Stimulated activated CD8-positive, alpha-beta memory T cell treated with anti-CD3 and anti-CD28 coated beads, Interleukin-7, amount 100 ng/mL, for 48 hours (primary cell): ENCODE measurements around the gene PCDHB9.
"Not testable (repeated sequence)": the region's sequence is repeated elsewhere in the genome, so short reads cannot be mapped to it uniquely, and the experiment has no call there.

Source experiments
- DNase-seq, 2 donors: peaks; one replicate each; pipeline ENCODE4 v3.0.0-alpha.2; 2020; ENCODE audit warnings: low read depth in 1 of 2; ENCODE audit errors: extremely low read depth in 1 of 2

PCDHB9 gene

DNA sequence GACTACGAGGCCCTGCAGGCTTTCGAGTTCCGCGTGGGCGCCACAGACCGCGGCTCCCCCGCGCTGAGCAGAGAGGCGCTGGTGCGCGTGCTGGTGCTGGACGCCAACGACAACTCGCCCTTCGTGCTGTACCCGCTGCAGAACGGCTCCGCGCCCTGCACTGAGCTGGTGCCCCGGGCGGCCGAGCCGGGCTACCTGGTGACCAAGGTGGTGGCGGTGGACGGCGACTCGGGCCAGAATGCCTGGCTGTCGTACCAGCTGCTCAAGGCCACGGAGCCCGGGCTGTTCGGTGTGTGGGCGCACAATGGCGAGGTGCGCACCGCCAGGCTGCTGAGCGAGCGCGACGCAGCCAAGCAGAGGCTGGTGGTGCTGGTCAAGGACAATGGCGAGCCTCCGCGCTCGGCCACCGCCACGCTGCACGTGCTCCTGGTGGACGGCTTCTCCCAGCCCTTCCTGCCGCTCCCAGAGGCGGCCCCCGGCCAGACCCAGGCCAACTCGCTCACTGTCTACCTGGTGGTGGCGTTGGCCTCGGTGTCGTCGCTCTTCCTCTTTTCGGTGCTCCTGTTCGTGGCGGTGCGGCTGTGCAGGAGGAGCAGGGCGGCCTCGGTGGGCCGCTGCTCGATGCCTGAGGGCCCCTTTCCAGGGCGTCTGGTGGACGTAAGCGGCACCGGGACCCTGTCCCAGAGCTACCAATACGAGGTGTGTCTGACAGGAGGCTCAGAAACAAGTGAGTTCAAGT lies 2.7 kb upstream of the PCDHB9 start:
- DNase-seq: not testable (repeated sequence)

DNA sequence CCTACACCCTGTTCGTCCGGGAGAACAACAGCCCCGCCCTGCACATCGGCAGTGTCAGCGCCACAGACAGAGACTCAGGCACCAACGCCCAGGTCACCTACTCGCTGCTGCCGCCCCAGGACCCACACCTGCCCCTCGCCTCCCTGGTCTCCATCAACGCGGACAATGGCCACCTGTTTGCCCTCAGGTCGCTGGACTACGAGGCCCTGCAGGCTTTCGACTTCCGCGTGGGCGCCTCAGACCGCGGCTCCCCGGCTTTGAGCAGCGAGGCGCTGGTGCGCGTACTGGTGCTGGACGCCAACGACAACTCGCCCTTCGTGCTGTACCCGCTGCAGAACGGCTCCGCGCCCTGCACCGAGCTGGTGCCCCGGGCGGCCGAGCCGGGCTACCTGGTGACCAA lies 1.7 kb downstream of the PCDHB9 start:
- not testable (repeated sequence) for DNase-seq

DNA sequence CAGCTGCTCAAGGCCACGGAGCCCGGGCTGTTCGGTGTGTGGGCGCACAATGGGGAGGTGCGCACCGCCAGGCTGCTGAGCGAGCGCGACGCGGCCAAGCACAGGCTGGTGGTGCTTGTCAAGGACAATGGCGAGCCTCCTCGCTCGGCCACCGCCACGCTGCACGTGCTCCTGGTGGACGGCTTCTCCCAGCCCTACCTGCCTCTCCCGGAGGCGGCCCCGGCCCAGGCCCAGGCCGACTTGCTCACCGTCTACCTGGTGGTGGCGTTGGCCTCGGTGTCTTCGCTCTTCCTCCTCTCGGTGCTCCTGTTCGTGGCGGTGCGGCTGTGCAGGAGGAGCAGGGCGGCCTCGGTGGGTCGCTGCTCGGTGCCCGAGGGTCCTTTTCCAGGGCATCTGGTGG lies 2.2 kb downstream of the PCDHB9 start:
- not testable (repeated sequence) for DNase-seq

DNA sequence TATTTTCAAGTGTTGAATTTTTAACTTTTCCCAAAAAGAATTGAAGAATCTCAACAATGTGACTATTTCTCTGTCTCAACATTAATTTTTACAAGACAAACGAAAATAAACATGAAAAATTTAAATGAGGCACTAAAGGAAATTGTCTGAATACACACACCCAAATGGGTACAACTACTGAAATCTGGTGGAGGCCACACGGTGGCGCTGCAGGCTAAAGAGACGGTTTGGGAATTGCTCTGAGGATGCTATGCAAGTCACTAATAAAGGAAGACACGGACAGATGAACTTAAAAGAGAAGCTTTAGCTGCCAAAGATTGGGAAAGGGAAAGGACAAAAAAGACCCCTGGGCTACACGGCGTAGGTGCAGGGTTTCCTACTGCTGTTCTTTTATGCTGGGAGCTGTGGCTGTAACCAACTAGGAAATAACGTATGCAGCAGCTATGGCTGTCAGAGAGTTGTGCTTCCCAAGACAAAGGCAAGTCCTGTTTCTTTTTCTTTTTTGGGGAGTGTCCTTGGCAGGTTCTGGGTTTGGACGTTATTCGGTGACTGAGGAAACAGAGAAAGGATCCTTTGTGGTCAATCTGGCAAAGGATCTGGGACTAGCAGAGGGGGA lies 5.3 kb downstream of the PCDHB9 start, which contains the start of gene PCDHB10:
TSS of gene PCDHB10 (plus strand) at position 244 of the 616 bp plus-strand sequence. CDS start at position 444, 200 bp downstream.
- no peak for DNase-seq

DNA sequence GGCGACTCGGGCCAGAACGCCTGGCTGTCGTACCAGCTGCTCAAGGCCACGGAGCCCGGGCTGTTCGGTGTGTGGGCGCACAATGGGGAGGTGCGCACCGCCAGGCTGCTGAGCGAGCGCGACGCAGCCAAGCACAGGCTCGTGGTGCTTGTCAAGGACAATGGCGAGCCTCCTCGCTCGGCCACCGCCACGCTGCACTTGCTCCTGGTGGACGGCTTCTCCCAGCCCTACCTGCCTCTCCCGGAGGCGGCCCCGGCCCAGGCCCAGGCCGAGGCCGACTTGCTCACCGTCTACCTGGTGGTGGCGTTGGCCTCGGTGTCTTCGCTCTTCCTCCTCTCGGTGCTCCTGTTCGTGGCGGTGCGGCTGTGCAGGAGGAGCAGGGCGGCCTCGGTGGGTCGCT lies 7.4 kb downstream of the PCDHB9 start:
- not testable (repeated sequence) for DNase-seq

DNA sequence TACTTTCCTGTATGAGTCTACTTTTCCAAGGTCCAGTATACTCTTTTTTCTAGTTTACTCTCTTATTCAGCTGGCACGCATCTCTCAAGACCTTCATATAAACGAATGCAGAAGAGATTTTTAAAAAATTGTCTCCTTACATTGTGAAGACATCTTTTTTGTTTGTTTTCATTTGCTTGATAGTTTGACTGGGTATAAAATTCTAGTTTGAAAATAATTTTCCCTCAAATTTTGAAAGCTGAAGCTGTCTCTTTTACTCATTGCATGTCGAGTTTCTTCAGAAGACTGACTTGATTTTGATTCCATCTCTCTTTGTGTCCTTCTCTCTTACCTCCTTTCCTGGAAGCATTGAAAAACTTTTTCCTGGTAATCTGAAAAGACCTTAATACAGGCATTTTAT lies 9.4 kb downstream of the PCDHB9 start:
- no peak for DNase-seq

DNA sequence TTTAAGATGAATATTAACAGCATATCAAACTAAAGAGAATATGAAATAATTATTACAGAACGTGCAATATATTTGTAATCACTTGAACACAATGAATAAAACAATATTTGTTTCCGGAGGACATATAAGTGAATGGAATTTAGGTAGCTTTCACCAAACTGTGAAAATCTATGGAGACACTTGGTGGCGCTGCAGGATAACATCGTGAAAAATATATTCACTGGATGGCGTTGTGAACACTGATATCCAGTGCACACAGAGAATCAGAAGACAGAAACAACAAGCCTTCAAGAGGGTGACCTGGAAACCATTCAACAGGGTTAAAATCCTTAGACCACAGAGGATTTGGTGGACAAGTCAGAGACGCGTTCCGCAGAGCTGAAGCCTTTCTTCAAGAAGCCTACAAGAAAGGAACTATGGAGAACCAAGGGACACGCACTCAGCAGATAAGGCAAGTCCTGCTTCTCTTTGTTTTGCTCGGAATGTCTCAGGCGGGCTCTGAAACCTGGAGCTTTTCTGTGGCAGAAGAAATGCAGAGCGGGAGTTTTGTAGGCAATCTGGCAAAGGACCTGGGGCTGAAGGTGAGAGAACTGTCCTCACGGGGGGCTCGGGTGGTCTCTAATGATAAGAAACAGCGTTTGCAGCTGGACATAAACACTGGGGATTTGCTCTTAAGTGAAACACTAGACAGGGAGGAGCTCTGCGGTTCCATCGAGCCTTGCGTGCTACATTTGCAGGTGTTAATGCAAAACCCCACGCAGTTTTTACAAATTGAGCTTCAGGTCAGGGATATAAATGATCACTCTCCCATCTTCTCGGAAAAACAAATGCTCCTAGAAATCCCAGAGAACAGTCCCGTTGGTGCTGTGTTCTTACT lies 12.6 kb downstream of the PCDHB9 start, which contains the start of gene PCDHB11:
TSS of gene PCDHB11 (plus strand) at position 269 of the 877 bp plus-strand sequence. CDS start at position 417, 148 bp downstream.
- no peak for DNase-seq

DNA sequence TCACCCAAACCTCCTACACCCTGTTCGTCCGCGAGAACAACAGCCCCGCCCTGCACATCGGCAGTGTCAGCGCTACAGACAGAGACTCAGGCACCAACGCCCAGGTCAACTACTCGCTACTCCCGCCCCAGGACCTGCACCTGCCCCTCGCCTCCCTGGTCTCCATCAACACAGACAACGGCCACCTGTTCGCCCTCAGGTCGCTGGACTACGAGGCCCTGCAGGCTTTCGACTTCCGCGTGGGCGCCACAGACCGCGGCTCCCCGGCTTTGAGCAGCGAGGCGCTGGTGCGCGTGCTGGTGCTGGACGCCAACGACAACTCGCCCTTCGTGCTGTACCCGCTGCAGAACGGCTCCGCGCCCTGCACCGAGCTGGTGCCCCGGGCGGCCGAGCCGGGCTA lies 14.2 kb downstream of the PCDHB9 start:
- DNase-seq: not testable (repeated sequence)

DNA sequence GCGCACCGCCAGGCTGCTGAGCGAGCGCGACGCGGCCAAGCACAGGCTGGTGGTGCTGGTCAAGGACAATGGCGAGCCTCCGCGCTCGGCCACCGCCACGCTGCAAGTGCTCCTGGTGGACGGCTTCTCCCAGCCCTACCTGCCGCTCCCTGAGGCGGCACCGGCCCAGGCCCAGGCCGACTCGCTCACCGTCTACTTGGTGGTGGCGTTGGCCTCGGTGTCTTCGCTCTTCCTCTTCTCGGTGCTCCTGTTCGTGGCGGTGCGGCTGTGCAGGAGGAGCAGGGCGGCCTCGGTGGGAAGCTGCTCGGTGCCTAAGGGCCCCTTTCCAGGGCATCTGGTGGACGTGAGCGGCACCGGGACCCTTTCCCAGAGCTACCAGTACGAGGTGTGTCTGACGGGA lies 14.7 kb downstream of the PCDHB9 start:
- DNase-seq: not testable (repeated sequence)

DNA sequence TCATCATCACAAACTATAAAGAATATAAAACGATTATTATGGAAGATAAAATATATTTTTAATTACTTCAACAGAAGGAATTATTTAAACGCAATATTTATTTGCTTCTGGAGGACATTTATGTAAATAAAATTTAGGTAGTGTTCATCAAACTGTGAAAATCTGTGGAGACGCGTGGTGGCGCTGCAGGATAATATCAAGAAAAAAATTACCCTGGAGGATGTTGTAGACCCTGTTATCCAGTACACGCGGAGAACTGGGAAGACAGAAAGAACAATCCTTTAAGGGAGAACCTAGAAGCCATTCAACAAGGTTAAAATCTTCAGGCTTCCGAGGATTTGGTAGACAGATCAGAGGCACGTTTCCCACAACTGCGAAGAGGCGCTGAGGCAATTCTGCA lies 21.5 kb downstream of the PCDHB9 start, which contains the start of gene PCDHB12:
TSS of gene PCDHB12 (plus strand) at position 242 of the 400 bp plus-strand sequence. CDS start 189 bp downstream, outside the sequence.
- no peak for DNase-seq

DNA sequence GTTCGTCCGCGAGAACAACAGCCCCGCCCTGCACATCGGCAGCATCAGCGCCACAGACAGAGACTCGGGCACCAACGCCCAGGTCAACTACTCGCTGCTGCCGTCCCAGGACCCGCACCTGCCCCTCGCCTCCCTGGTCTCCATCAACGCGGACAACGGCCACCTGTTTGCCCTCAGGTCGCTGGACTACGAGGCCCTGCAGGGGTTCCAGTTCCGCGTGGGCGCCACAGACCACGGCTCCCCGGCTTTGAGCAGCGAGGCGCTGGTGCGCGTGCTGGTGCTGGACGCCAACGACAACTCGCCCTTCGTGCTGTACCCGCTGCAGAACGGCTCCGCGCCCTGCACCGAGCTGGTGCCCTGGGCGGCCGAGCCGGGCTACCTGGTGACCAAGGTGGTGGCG lies 23.3 kb downstream of the PCDHB9 start:
- not testable (repeated sequence) for DNase-seq

DNA sequence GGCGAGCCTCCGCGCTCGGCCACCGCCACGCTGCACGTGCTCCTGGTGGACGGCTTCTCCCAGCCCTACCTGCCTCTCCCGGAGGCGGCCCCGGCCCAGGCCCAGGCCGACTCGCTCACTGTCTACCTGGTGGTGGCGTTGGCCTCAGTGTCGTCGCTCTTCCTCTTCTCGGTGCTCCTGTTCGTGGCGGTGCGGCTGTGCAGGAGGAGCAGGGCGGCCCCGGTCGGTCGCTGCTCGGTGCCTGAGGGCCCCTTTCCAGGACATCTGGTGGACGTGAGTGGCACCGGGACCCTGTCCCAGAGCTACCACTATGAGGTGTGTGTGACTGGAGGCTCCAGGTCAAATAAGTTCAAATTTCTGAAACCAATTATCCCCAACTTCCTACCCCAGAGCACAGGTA lies 23.9 kb downstream of the PCDHB9 start:
- not testable (repeated sequence) for DNase-seq

DNA sequence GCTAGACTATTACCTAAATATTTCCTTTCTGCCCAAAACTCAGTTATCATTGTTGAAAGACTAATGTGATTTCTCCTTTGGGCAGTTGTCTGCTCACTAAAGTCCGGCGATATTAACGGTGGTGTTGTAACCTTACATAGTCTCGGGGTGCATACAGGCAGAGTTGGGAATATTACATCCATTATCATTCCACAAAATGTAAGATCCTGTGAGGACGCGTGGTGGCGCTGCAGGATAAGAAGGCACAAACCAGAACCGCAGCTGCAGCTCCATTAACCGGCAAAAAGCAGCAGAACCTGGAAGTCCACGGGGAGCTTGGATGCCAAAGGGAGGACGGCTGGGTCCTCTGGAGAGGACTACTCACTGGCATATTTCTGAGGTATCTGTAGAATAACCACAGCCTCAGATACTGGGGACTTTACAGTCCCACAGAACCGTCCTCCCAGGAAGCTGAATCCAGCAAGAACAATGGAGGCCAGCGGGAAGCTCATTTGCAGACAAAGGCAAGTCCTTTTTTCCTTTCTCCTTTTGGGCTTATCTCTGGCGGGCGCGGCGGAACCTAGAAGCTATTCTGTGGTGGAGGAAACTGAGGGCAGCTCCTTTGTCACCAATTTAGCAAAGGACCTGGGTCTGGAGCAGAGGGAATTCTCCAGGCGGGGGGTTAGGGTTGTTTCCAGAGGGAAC lies 26.8 kb downstream of the PCDHB9 start, which contains the start of gene PCDHB13:
TSS of gene PCDHB13 (plus strand) at position 264 of the 684 bp plus-strand sequence. CDS start at position 469, 205 bp downstream.
- not testable (repeated sequence) for DNase-seq

DNA sequence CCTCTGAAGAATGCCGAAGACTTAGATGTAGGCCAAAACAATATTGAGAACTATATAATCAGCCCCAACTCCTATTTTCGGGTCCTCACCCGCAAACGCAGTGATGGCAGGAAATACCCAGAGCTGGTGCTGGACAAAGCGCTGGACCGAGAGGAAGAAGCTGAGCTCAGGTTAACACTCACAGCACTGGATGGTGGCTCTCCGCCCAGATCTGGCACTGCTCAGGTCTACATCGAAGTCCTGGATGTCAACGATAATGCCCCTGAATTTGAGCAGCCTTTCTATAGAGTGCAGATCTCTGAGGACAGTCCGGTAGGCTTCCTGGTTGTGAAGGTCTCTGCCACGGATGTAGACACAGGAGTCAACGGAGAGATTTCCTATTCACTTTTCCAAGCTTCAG lies 27.6 kb downstream of the PCDHB9 start:
- not testable (repeated sequence) for DNase-seq

DNA sequence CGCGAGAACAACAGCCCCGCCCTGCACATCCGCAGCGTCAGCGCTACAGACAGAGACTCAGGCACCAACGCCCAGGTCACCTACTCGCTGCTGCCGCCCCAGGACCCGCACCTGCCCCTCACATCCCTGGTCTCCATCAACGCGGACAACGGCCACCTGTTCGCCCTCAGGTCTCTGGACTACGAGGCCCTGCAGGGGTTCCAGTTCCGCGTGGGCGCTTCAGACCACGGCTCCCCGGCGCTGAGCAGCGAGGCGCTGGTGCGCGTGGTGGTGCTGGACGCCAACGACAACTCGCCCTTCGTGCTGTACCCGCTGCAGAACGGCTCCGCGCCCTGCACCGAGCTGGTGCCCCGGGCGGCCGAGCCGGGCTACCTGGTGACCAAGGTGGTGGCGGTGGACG lies 28.5 kb downstream of the PCDHB9 start:
- not testable (repeated sequence) for DNase-seq

DNA sequence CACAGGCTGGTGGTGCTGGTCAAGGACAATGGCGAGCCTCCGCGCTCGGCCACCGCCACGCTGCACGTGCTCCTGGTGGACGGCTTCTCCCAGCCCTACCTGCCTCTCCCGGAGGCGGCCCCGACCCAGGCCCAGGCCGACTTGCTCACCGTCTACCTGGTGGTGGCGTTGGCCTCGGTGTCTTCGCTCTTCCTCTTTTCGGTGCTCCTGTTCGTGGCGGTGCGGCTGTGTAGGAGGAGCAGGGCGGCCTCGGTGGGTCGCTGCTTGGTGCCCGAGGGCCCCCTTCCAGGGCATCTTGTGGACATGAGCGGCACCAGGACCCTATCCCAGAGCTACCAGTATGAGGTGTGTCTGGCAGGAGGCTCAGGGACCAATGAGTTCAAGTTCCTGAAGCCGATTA lies 29.1 kb downstream of the PCDHB9 start:
- DNase-seq: not testable (repeated sequence)

DNA sequence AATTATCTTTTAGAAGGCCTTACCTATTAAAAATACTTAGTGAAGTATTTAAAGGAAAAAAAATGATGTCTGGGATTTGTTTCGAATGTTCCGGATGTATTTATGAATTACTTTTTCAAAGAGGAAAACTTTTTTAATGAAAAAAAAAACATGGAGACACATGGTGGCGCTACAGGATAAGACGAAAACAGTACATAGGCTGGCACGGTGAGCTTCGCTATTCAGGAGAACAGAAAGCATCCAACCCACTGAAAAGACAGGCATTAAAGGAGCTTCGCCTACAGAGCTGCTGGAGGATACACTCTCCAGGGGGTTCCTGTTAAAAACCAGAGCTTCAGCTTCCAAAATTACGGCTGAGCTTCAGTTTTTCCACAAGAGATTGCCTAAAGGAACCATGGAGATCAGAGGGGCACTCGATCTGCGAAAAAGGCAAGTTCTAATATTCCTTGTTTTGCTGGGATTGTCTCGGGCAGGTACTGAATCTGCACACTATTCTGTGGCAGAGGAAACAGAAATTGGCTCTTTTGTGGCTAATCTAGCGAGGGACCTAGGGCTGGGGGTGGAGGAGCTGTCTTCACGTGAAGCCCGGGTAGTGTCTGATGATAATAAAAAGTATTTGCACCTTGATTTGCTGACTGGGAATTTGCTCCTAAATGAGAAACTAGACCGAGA lies 36.3 kb downstream of the PCDHB9 start, which contains the start of gene PCDHB14:
TSS of gene PCDHB14 (plus strand) at position 232 of the 672 bp plus-strand sequence. CDS start at position 395, 163 bp downstream.
- DNase-seq: no peak

DNA sequence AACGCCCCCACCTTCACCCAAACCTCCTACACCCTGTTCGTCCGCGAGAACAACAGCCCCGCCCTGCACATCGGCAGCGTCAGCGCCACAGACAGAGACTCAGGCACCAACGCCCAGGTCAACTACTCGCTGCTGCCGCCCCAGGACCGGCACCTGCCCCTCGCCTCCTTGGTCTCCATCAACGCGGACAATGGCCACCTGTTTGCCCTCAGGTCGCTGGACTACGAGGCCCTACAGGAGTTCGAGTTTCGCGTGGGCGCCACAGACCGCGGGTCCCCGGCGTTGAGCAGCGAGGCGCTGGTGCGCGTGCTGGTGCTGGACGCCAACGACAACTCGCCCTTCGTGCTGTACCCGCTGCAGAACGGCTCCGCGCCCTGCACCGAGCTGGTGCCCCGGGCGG lies 37.9 kb downstream of the PCDHB9 start:
- DNase-seq: not testable (repeated sequence)

DNA sequence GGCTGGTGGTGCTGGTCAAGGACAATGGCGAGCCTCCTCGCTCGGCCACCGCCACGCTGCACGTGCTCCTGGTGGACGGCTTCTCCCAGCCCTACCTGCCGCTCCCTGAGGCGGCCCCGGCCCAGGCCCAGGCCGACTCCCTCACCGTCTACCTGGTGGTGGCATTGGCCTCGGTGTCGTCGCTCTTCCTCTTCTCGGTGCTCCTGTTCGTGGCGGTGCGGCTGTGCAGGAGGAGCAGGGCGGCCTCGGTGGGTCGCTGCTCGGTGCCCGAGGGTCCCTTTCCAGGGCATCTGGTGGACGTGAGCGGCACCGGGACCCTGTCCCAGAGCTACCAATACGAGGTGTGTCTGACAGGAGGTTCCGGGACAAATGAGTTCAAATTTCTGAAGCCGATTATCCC lies 38.5 kb downstream of the PCDHB9 start:
- not testable (repeated sequence) for DNase-seq
